Left kidney (tissue), 1 donor: Measurements from ENCODE around the gene NSMF. TPM values are rescaled to one million over a fixed set of nuclear protein-coding genes. Genes with fewer than 3 reads are reported as not detected.

Source experiments
- polyA plus RNA-seq: library from polyadenylated mRNA; unstranded; fragments of 120-200 nt; gene quantifications from one replicate; pipeline ENCODE4 v1.2.1, GENCODE V29; 2013; ENCODE audit not compliant: insufficient read length

Gene NSMF
- polyA plus RNA-seq, 1 donor, result 49.2 TPM

Other genes with a start within 250 kb of the NSMF start
- gene RNF208, start 237.1 kb downstream of the NSMF start, polyA plus RNA-seq, result 5.8 TPM
- 13.2 TPM for gene CYSRT1, start 234.2 kb downstream of the NSMF start, polyA plus RNA-seq
- gene RNF224, start 231.8 kb downstream of the NSMF start, polyA plus RNA-seq, result 13.1 TPM
- 7.4 TPM for gene SLC34A3, start 228.4 kb downstream of the NSMF start, polyA plus RNA-seq
- gene TUBB4B, start 218.0 kb downstream of the NSMF start, polyA plus RNA-seq, result 345 TPM
- 1.5 TPM for gene STPG3, start 208.0 kb downstream of the NSMF start, polyA plus RNA-seq
- gene NELFB, start 204.0 kb downstream of the NSMF start, polyA plus RNA-seq, result 48.0 TPM
- 4.5 TPM for gene TOR4A, start 181.6 kb downstream of the NSMF start, polyA plus RNA-seq
- gene NRARP, start 157.1 kb downstream of the NSMF start, polyA plus RNA-seq, result 5.1 TPM
- gene EXD3, start 36.2 kb downstream of the NSMF start, polyA plus RNA-seq, result 14.1 TPM
- gene NOXA1, start 35.9 kb downstream of the NSMF start, polyA plus RNA-seq, result 6.7 TPM
- 0.33 TPM for gene ENTPD8, start 18.0 kb downstream of the NSMF start, polyA plus RNA-seq
- 3.7 TPM for gene PNPLA7, start 91.1 kb upstream of the NSMF start, polyA plus RNA-seq
- 11.7 TPM for gene MRPL41, start 92.5 kb upstream of the NSMF start, polyA plus RNA-seq
- 55.2 TPM for gene DPH7, start 119.6 kb upstream of the NSMF start, polyA plus RNA-seq
- gene ZMYND19, start 131.2 kb upstream of the NSMF start, polyA plus RNA-seq, result 19.5 TPM
- gene ARRDC1, start 146.4 kb upstream of the NSMF start, polyA plus RNA-seq, result 29.8 TPM
- gene EHMT1, start 159.7 kb upstream of the NSMF start, polyA plus RNA-seq, result 78.7 TPM